Nephron progenitor cell (in vitro differentiated cells): ENCODE measurements around the gene TCP11L2.

Source experiments
- DNase-seq: peaks from one replicate; pipeline ENCODE4 v3.0.0; 2021
- H3K27ac Mint-ChIP-seq: 2 replicates; pipeline ENCODE4 v1.8.0; 2021; ENCODE audit warnings: mild to moderate bottlenecking, moderate library complexity, mixed read lengths
- H3K27me3 Mint-ChIP-seq: 2 replicates; pipeline ENCODE4 v1.8.0; 2021; ENCODE audit warnings: mild to moderate bottlenecking, low read depth, mixed read lengths; ENCODE audit not compliant: poor library complexity
- H3K36me3 Mint-ChIP-seq: 2 replicates; pipeline ENCODE4 v1.8.0; 2021; ENCODE audit warnings: low read depth, mixed read lengths
- H3K4me1 Mint-ChIP-seq: 2 replicates; pipeline ENCODE4 v1.8.0; 2021; ENCODE audit warnings: mixed read lengths
- H3K4me3 Mint-ChIP-seq: 2 replicates; pipeline ENCODE4 v1.8.0; 2021; ENCODE audit warnings: mild to moderate bottlenecking, moderate library complexity, mixed read lengths
- H3K9me3 Mint-ChIP-seq: 2 replicates; pipeline ENCODE4 v1.8.0; 2021; ENCODE audit warnings: mild to moderate bottlenecking, moderate library complexity, mixed read lengths
- TF ChIP-seq, protein P1 (sequence below): fragments of 200-600 bp; sonication (generic); IDR thresholded peaks from 2 replicates; pipeline ENCODE4 v1.5.0; 2021; ENCODE audit warnings: antibody characterized with exemption

TCP11L2 gene

GRCh38 chr12:106348411-106348810 is 45.9 kb downstream of the TCP11L2 start:
- Mint-ChIP-seq H3K27ac (no peak overlapping the region), H3K36me3 (peaks cover 9% of the 10 kb centered on the region), H3K9me3 (no peaks in the 10 kb centered on the region), H3K27me3 (peaks cover 11% of the 10 kb centered on the region), H3K4me3 (no peak overlapping the region), H3K4me1 (peaks cover 15% of the 10 kb centered on the region)
- TF ChIP-seq, protein P1, sequence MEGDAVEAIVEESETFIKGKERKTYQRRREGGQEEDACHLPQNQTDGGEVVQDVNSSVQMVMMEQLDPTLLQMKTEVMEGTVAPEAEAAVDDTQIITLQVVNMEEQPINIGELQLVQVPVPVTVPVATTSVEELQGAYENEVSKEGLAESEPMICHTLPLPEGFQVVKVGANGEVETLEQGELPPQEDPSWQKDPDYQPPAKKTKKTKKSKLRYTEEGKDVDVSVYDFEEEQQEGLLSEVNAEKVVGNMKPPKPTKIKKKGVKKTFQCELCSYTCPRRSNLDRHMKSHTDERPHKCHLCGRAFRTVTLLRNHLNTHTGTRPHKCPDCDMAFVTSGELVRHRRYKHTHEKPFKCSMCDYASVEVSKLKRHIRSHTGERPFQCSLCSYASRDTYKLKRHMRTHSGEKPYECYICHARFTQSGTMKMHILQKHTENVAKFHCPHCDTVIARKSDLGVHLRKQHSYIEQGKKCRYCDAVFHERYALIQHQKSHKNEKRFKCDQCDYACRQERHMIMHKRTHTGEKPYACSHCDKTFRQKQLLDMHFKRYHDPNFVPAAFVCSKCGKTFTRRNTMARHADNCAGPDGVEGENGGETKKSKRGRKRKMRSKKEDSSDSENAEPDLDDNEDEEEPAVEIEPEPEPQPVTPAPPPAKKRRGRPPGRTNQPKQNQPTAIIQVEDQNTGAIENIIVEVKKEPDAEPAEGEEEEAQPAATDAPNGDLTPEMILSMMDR = no peak
- DNase-seq = no peak

DNA sequence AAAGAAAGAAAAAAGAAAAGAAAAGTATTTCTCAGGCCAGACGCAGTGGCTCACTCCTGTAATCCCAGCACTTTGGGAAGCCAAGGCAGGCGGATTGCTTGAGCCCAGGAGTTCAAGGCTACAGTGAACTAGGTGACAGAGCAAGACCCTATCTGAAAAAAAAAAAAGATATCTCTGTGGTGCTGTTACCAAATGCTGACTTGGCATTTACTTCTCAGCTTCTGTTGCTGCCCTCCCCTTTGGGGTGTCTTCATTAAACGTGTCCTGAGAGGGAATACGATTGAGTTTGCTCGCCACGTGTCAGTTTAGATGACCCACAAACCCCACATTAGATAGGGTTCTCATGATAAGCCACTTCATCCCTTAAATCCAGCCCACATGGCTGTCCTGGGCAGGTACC is 50.6 kb downstream of the TCP11L2 start:
- H3K36me3 Mint-ChIP-seq = no peaks in the 10 kb centered on the region
- TF ChIP-seq, protein P1 = no peak
- no peak overlapping the region for H3K4me3 Mint-ChIP-seq
- H3K4me1 Mint-ChIP-seq = peaks cover 28% of the 10 kb centered on the region
- peaks cover 3% of the 10 kb centered on the region for H3K27me3 Mint-ChIP-seq
- DNase-seq = no peak
- H3K27ac Mint-ChIP-seq = no peak overlapping the region
- no peaks in the 10 kb centered on the region for H3K9me3 Mint-ChIP-seq

GRCh38 chr12:106357549-106358395 is 55.2 kb downstream of the TCP11L2 start, which contains the start of gene POLR3B:
POLR3B (plus strand) TSS chr12:106357748; CDS start chr12:106357880, 132 bp downstream.
- Mint-ChIP-seq H3K27me3 (no peaks in the 10 kb centered on the region), H3K36me3 (no peaks in the 10 kb centered on the region), H3K9me3 (no peaks in the 10 kb centered on the region), H3K4me3 (peak within 1 kb of the TSS; percentile 86), H3K4me1 (peaks cover 20% of the 10 kb centered on the region), H3K27ac (peak within 1 kb of the TSS; percentile 93)
- TF ChIP-seq, protein P1 = peak; percentile 83
- peak; percentile 93 for DNase-seq

GRCh38 chr12:106358396-106359241 is 56.1 kb downstream of the TCP11L2 start:
- no peak for DNase-seq
- TF ChIP-seq, protein P1 = no peak
- Mint-ChIP-seq H3K9me3 (no peaks in the 10 kb centered on the region), H3K4me3 (peak overlapping the region; percentile 86), H3K27ac (peak overlapping the region; percentile 64), H3K27me3 (no peaks in the 10 kb centered on the region), H3K36me3 (no peaks in the 10 kb centered on the region), H3K4me1 (peaks cover 20% of the 10 kb centered on the region)

- TF ChIP-seq, protein P1 = no peak
- DNase-seq = no peak
- H3K27me3 Mint-ChIP-seq = no peaks in the 10 kb centered on the region
- no peak overlapping the region for H3K27ac Mint-ChIP-seq
- H3K4me3 Mint-ChIP-seq = no peak overlapping the region
- peaks cover 20% of the 10 kb centered on the region for H3K4me1 Mint-ChIP-seq
- H3K36me3 Mint-ChIP-seq = peaks cover 9% of the 10 kb centered on the region
- no peaks in the 10 kb centered on the region for H3K9me3 Mint-ChIP-seq
Measured at GRCh38 chr12:106359646-106360399, 57.3 kb downstream of the TCP11L2 start.
